ENCODE data around the gene CPT1C. TPM values are rescaled to one million over a fixed set of nuclear protein-coding genes. Genes with fewer than 3 reads are reported as not detected.

The CPT1C gene
- total and polyA plus RNA-seq, 3 experiments from 2014 or later: 0.66 to 0.84 TPM; not detected in 1

GRCh38 chr19:49739098-49739497 is 48.2 kb downstream of the CPT1C start:
- Histone ChIP-seq H3K9me3 (ENCODE audit: low read length) (no peaks in the 10 kb centered on the region), H3K27ac (ENCODE audit: low read depth, low read length) (no peak overlapping the region), H3K4me3 (ENCODE audit: low read length) (no peak overlapping the region), H3K27me3 (ENCODE audit: insufficient read depth, low read length, poor library complexity, severe bottlenecking) (no peaks in the 10 kb centered on the region), H3K36me3 (ENCODE audit: insufficient read depth, low read length) (no peaks in the 10 kb centered on the region), H3K4me1 (ENCODE audit: insufficient read depth, low read length) (no peaks in the 10 kb centered on the region)
- POLR2A ChIA-PET: interaction anchor here (0.7 kb wide), 1 partner anchor 14 kb away, joined by 4 read pairs; no protein-coding TSS in a partner anchor
- no peak for DNase-seq
- peaks cover 2 to 7% of the 10 kb centered on the region in 2 donors for H3K27me3 Mint-ChIP-seq
- no peaks in the 10 kb centered on the region for H3K9me3 Mint-ChIP-seq
- peak overlapping the region in 2 of 8 donors; percentile 22 to 59 for H3K27ac Mint-ChIP-seq
- H3K4me3 Mint-ChIP-seq: no peak overlapping the region
- peaks cover 6% of the 10 kb centered on the region in 3 donors for H3K4me1 Mint-ChIP-seq
- H3K36me3 Mint-ChIP-seq: no peaks in the 10 kb centered on the region
- CTCF ChIA-PET: interaction anchor here (2.2 kb wide), 1 partner anchor 21 kb away, joined by 4 read pairs; no protein-coding TSS in a partner anchor

DNA sequence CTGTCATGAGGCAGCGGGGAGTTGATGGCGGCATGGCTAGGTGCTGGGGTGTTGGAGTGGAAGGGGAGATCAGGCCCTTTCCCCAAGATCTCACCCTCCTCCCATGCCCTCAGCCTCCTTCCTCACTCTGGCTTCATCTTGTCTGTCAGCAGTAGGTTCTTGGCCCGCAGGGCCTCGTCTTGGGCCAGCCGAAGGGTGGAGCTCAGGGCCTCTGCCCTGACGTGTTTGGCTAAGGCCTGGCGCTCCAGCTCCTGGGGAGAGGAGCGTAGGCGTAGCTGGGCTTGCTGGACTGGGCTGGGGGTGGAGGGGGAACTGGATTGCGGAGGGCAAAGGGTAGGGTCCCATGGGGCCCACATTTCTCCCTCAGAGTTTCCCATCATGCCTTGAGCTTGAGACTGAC is 49.0 kb downstream of the CPT1C start:
- H3K27ac ChIP-seq (ENCODE audit: low read depth, low read length): no peak overlapping the region
- Mint-ChIP-seq H3K4me1 (peaks cover 6% of the 10 kb centered on the region in 3 donors), H3K36me3 (no peaks in the 10 kb centered on the region), H3K27ac (no peak overlapping the region), H3K9me3 (no peaks in the 10 kb centered on the region), H3K27me3 (peaks cover 4% of the 10 kb centered on the region in 2 donors), H3K4me3 (no peak overlapping the region)
- no peaks in the 10 kb centered on the region for H3K36me3 ChIP-seq (ENCODE audit: insufficient read depth, low read length)
- no peak overlapping the region for H3K4me3 ChIP-seq (ENCODE audit: low read length)
- no peak for DNase-seq
- no peaks in the 10 kb centered on the region for H3K9me3 ChIP-seq (ENCODE audit: low read length)
- CTCF ChIA-PET: interaction anchor here (2.2 kb wide), 1 partner anchor 22 kb away, joined by 4 read pairs; no protein-coding TSS in a partner anchor
- no peaks in the 10 kb centered on the region for H3K4me1 ChIP-seq (ENCODE audit: insufficient read depth, low read length)
- POLR2A ChIA-PET: no interaction called here
- H3K27me3 ChIP-seq (ENCODE audit: insufficient read depth, low read length, poor library complexity, severe bottlenecking): no peaks in the 10 kb centered on the region

- DNase-seq: no peak
- H3K27ac ChIP-seq (ENCODE audit: low read depth, low read length): no peak overlapping the region
- H3K4me1 ChIP-seq (ENCODE audit: insufficient read depth, low read length): no peaks in the 10 kb centered on the region
- H3K9me3 Mint-ChIP-seq: no peaks in the 10 kb centered on the region
- no peaks in the 10 kb centered on the region for H3K27me3 ChIP-seq (ENCODE audit: insufficient read depth, low read length, poor library complexity, severe bottlenecking)
- H3K36me3 ChIP-seq (ENCODE audit: insufficient read depth, low read length): no peaks in the 10 kb centered on the region
- no peaks in the 10 kb centered on the region for H3K9me3 ChIP-seq (ENCODE audit: low read length)
- no peak overlapping the region for H3K4me3 Mint-ChIP-seq
- H3K27ac Mint-ChIP-seq: no peak overlapping the region
- ChIA-PET POLR2A (no interaction called here), CTCF (no interaction called here)
- peaks cover 0 to 4% of the 10 kb centered on the region in 2 donors for H3K27me3 Mint-ChIP-seq
- peaks cover 6% of the 10 kb centered on the region in 3 donors for H3K4me1 Mint-ChIP-seq
- no peak overlapping the region for H3K4me3 ChIP-seq (ENCODE audit: low read length)
- H3K36me3 Mint-ChIP-seq: no peaks in the 10 kb centered on the region
Measured at GRCh38 chr19:49741210-49741844, 50.4 kb downstream of the CPT1C start.

DNA sequence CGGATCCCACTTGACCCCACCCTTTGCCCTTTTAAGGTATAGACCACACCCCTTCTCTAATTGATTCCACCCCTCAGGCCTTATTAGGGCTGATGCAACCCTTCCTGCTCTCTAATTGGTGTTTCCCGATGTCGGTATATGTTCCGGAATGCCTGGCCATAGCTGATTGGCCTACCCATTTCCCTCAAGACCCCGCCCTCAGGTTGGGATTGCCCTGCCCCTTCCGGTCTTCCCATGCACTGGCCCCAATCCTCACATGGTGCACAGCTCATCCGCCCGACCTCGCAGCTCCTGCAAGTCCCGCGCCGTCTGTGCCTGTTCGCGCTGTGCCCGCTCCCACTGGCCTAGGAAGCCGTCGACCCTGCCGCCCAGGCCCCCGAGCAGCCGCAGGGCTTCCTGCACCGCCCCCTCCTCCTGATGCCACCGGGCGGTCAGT is 54.0 kb downstream of the CPT1C start:
- Mint-ChIP-seq H3K27me3 (peaks cover 4% of the 10 kb centered on the region in 2 donors), H3K4me1 (peaks cover 0 to 6% (median 4%) of the 10 kb centered on the region in 3 donors), H3K36me3 (no peaks in the 10 kb centered on the region), H3K27ac (peak overlapping the region in 1 of 8 donors; percentile 81), H3K9me3 (peaks cover 0 to 2% (median 0%) of the 10 kb centered on the region in 5 donors), H3K4me3 (no peak overlapping the region)
- no peaks in the 10 kb centered on the region for H3K36me3 ChIP-seq (ENCODE audit: insufficient read depth, low read length)
- CTCF ChIA-PET: no interaction called here
- H3K4me1 ChIP-seq (ENCODE audit: insufficient read depth, low read length): no peaks in the 10 kb centered on the region
- no peak overlapping the region for H3K4me3 ChIP-seq (ENCODE audit: low read length)
- POLR2A ChIA-PET: no interaction called here
- no peaks in the 10 kb centered on the region for H3K27me3 ChIP-seq (ENCODE audit: insufficient read depth, low read length, poor library complexity, severe bottlenecking)
- H3K9me3 ChIP-seq (ENCODE audit: low read length): no peaks in the 10 kb centered on the region
- H3K27ac ChIP-seq (ENCODE audit: low read depth, low read length): no peak overlapping the region
- DNase-seq: no peak

- Mint-ChIP-seq H3K27ac (peak overlapping the region in 1 of 8 donors; percentile 26), H3K9me3 (peaks cover 0 to 2% (median 0%) of the 10 kb centered on the region in 5 donors), H3K4me1 (peaks cover 0 to 4% (median 4%) of the 10 kb centered on the region in 3 donors), H3K36me3 (no peaks in the 10 kb centered on the region), H3K27me3 (peaks cover 4 to 8% of the 10 kb centered on the region in 2 donors), H3K4me3 (no peak overlapping the region)
- Histone ChIP-seq H3K4me3 (ENCODE audit: low read length) (no peak overlapping the region), H3K27me3 (ENCODE audit: insufficient read depth, low read length, poor library complexity, severe bottlenecking) (no peaks in the 10 kb centered on the region), H3K27ac (ENCODE audit: low read depth, low read length) (no peak overlapping the region), H3K9me3 (ENCODE audit: low read length) (no peaks in the 10 kb centered on the region), H3K4me1 (ENCODE audit: insufficient read depth, low read length) (no peaks in the 10 kb centered on the region), H3K36me3 (ENCODE audit: insufficient read depth, low read length) (no peaks in the 10 kb centered on the region)
- ChIA-PET POLR2A (interaction anchor here (0.5 kb wide), 1 partner anchor 48 kb away, joined by 3 read pairs; no protein-coding TSS in a partner anchor), CTCF (no interaction called here)
- DNase-seq: peak; percentile 30 to 60 (median 55)
Measured at GRCh38 chr19:49746206-49746958, 55.5 kb downstream of the CPT1C start.

- Mint-ChIP-seq H3K27ac (peak overlapping the region in 3 of 8 donors; percentile 14 to 51 (median 38)), H3K27me3 (peaks cover 2 to 9% of the 10 kb centered on the region in 2 donors), H3K9me3 (peaks cover 0 to 3% (median 0%) of the 10 kb centered on the region in 5 donors), H3K4me3 (peak overlapping the region in 1 of 7 donors; percentile 6), H3K4me1 (peaks cover 0 to 4% (median 4%) of the 10 kb centered on the region in 3 donors), H3K36me3 (peaks cover 0 to 3% (median 0%) of the 10 kb centered on the region in 3 donors)
- ChIA-PET POLR2A (interaction anchor here (0.5 kb wide), 1 partner anchor 29 kb away, joined by 4 read pairs; no protein-coding TSS in a partner anchor), CTCF (no interaction called here)
- Histone ChIP-seq H3K4me1 (ENCODE audit: insufficient read depth, low read length) (no peaks in the 10 kb centered on the region), H3K4me3 (ENCODE audit: low read length) (no peak overlapping the region), H3K27ac (ENCODE audit: low read depth, low read length) (no peak overlapping the region), H3K27me3 (ENCODE audit: insufficient read depth, low read length, poor library complexity, severe bottlenecking) (no peaks in the 10 kb centered on the region), H3K9me3 (ENCODE audit: low read length) (no peaks in the 10 kb centered on the region), H3K36me3 (ENCODE audit: insufficient read depth, low read length) (no peaks in the 10 kb centered on the region)
- no peak for DNase-seq
Measured at GRCh38 chr19:49749055-49749716, 58.3 kb downstream of the CPT1C start.

- ChIA-PET CTCF (no interaction called here), POLR2A (no interaction called here)
- Histone ChIP-seq H3K27me3 (ENCODE audit: insufficient read depth, low read length, poor library complexity, severe bottlenecking) (no peaks in the 10 kb centered on the region), H3K27ac (ENCODE audit: low read depth, low read length) (no peak overlapping the region), H3K4me1 (ENCODE audit: insufficient read depth, low read length) (no peaks in the 10 kb centered on the region), H3K9me3 (ENCODE audit: low read length) (no peaks in the 10 kb centered on the region), H3K4me3 (ENCODE audit: low read length) (no peak overlapping the region), H3K36me3 (ENCODE audit: insufficient read depth, low read length) (no peaks in the 10 kb centered on the region)
- H3K9me3 Mint-ChIP-seq: peaks cover 0 to 4% (median 0%) of the 10 kb centered on the region in 5 donors
- peaks cover 0 to 4% (median 4%) of the 10 kb centered on the region in 3 donors for H3K4me1 Mint-ChIP-seq
- no peak overlapping the region for H3K4me3 Mint-ChIP-seq
- no peak for DNase-seq
- H3K27me3 Mint-ChIP-seq: peaks cover under 1 to 9% of the 10 kb centered on the region in 2 donors
- H3K36me3 Mint-ChIP-seq: peaks cover 0 to 3% (median 0%) of the 10 kb centered on the region in 3 donors
- H3K27ac Mint-ChIP-seq: no peak overlapping the region
Measured at GRCh38 chr19:49749771-49750170, 58.9 kb downstream of the CPT1C start.
